ENCODE data around the gene SLIT3.

DNA sequence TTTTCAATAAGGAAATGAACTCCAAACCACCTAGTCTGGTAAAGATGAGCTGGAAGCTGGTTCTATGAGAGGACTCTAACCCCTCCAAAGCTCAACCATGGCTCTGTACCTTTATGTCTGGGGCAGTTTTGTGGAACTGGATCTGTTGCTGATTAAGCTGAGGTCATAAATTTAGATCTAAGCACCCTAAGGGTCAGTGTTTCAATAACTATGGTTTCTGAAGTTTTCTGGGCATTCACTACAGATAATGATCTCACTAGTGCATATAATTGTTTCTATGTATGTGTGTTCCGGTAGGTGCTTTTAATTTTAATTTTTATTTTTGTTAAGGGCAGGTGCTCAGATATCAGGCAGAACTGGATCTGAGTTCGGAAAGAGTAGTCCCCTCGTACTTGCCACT is 463.1 kb downstream of the SLIT3 start:
- TF ChIP-seq, protein P1, sequence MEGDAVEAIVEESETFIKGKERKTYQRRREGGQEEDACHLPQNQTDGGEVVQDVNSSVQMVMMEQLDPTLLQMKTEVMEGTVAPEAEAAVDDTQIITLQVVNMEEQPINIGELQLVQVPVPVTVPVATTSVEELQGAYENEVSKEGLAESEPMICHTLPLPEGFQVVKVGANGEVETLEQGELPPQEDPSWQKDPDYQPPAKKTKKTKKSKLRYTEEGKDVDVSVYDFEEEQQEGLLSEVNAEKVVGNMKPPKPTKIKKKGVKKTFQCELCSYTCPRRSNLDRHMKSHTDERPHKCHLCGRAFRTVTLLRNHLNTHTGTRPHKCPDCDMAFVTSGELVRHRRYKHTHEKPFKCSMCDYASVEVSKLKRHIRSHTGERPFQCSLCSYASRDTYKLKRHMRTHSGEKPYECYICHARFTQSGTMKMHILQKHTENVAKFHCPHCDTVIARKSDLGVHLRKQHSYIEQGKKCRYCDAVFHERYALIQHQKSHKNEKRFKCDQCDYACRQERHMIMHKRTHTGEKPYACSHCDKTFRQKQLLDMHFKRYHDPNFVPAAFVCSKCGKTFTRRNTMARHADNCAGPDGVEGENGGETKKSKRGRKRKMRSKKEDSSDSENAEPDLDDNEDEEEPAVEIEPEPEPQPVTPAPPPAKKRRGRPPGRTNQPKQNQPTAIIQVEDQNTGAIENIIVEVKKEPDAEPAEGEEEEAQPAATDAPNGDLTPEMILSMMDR (IDR thresholded peaks at IDR 0.05): no peak
- no peak for TF ChIP-seq POLR2A (IDR thresholded peaks at IDR 0.05)
- no peak for TF ChIP-seq EP300 (IDR thresholded peaks at IDR 0.05)
